MM.1S (cell line): Measurements from ENCODE around the gene CUBN.

ENCODE experiments used
- DNase-seq: peaks from one replicate; pipeline ENCODE4 v3.0.0-alpha.2; 2015
- H2AFZ ChIP-seq: fragments of 300-600 bp; sonication (generic); 2 replicates; pipeline ENCODE4 v1.6.0; 2016; ENCODE audit warnings: antibody characterized with exemption, low read length
- H3F3A ChIP-seq: fragments of 300-600 bp; sonication (generic); 2 replicates; pipeline ENCODE4 v1.6.1; 2016; ENCODE audit warnings: mild to moderate bottlenecking, antibody characterized with exemption, low read length, moderate library complexity, mixed read lengths; ENCODE audit not compliant: insufficient read depth
- H3K27ac ChIP-seq: fragments of 300-600 bp; sonication (generic); 2 replicates; pipeline ENCODE4 v1.5.1; 2016; ENCODE audit warnings: mild to moderate bottlenecking, low read length
- H3K27me3 ChIP-seq: fragments of 300-600 bp; sonication (generic); replicated peaks from 2 replicates; pipeline ENCODE4 v1.6.0; 2016; ENCODE audit warnings: low read length; ENCODE audit not compliant: insufficient read depth
- H3K36me3 ChIP-seq: fragments of 300-600 bp; sonication (generic); replicated peaks from 2 replicates; pipeline ENCODE4 v1.6.1; 2016; ENCODE audit warnings: mild to moderate bottlenecking, low read length, mixed read lengths; ENCODE audit not compliant: insufficient read depth
- H3K4me1 ChIP-seq: fragments of 300-600 bp; sonication (generic); 2 replicates; pipeline ENCODE4 v1.6.1; 2016; ENCODE audit warnings: low read length, mixed read lengths
- H3K4me2 ChIP-seq: fragments of 300-600 bp; sonication (generic); 2 replicates; pipeline ENCODE4 v1.6.0; 2016; ENCODE audit warnings: low read depth, low read length
- H3K4me3 ChIP-seq: fragments of 300-600 bp; sonication (generic); 2 replicates; pipeline ENCODE4 v1.5.1; 2016; ENCODE audit warnings: low read length, mixed read lengths
- H3K79me2 ChIP-seq: fragments of 300-600 bp; sonication (generic); 2 replicates; pipeline ENCODE4 v1.6.1; 2016; ENCODE audit warnings: mixed run types, low read length, mixed read lengths
- H3K9ac ChIP-seq: fragments of 300-600 bp; sonication (generic); 2 replicates; pipeline ENCODE4 v1.6.1; 2016; ENCODE audit warnings: low read length, mixed read lengths
- H3K9me2 ChIP-seq: fragments of 300-600 bp; sonication (generic); replicated peaks from 2 replicates; pipeline ENCODE4 v1.6.1; 2016; ENCODE audit warnings: mild to moderate bottlenecking, low read length, mixed read lengths; ENCODE audit not compliant: insufficient read depth
- H3K9me3 ChIP-seq: fragments of 300-600 bp; sonication (generic); replicated peaks from 2 replicates; pipeline ENCODE4 v1.6.1; 2016; ENCODE audit warnings: mild to moderate bottlenecking, low read length, mixed read lengths; ENCODE audit not compliant: insufficient read depth
- H4K20me1 ChIP-seq: fragments of 300-600 bp; sonication (generic); 2 replicates; pipeline ENCODE4 v1.6.1; 2016; ENCODE audit warnings: mild to moderate bottlenecking, low read length, moderate library complexity, mixed read lengths; ENCODE audit not compliant: insufficient read depth
- EZH2 ChIP-seq: fragments of 300-600 bp; sonication (generic); optimal IDR thresholded peaks from 2 replicates; pipeline ENCODE3; 2017; ENCODE audit warnings: low read depth, mild to moderate bottlenecking, antibody characterized with exemption, low read length, mixed read lengths
- EZH2phosphoT487 ChIP-seq: fragments of 300-600 bp; sonication (generic); IDR thresholded peaks from 2 replicates; pipeline ENCODE4 v1.6.1; 2018; ENCODE audit warnings: antibody characterized with exemption, low read length
- TF ChIP-seq, protein P1 (sequence below): fragments of 300-600 bp; sonication (generic); IDR thresholded peaks from 2 replicates; pipeline ENCODE4 v1.5.1; 2016; ENCODE audit warnings: antibody characterized with exemption, low read length, mixed read lengths

The CUBN gene

DNA sequence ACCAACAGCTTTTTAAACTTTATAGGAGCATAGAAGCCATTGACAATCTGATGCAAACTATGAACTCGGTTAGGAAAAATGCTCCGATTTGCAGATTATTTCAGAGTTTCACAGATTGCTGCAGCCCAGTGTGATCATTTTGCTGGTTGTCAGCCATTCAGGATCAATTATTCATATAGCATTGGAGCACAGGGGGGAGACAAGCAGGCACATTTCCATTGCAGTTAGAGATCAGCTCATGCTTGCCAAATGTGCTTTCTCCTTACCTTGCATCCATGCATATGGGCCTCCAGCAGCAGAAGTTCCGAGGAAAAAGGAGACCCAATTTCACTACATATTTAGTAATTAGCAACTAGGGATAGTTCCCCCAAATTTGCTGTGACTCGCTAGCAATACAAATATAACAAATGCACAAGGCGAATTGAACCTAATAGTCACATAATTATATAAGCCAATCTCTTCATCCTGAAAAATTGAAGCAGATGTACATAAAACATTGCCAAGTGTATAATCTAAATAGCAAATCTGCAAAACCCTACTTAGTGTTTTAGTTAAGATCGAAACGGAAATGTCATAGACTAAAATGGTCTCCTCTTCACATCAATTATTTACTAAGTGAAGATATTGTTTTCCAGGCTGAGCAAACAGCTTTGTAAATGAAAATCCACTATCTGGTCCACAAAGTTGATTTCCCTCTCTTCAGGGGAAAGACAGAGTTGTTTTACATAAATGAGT, 262.9 kb downstream of the CUBN start:
- Histone ChIP-seq H3K9ac (no peak overlapping the region), H3F3A (no peaks in the 10 kb centered on the region), H3K4me1 (no peaks in the 10 kb centered on the region), H3K4me2 (no peak overlapping the region), H3K36me3 (no peaks in the 10 kb centered on the region), H3K9me3 (no peaks in the 10 kb centered on the region), H3K9me2 (no peaks in the 10 kb centered on the region), H4K20me1 (no peaks in the 10 kb centered on the region), H3K27me3 (no peaks in the 10 kb centered on the region), H3K4me3 (no peak overlapping the region), H3K27ac (no peak overlapping the region), H3K79me2 (no peaks in the 10 kb centered on the region), H2AFZ (no peak overlapping the region)
- no peak for TF ChIP-seq EZH2
- TF ChIP-seq, protein P1, sequence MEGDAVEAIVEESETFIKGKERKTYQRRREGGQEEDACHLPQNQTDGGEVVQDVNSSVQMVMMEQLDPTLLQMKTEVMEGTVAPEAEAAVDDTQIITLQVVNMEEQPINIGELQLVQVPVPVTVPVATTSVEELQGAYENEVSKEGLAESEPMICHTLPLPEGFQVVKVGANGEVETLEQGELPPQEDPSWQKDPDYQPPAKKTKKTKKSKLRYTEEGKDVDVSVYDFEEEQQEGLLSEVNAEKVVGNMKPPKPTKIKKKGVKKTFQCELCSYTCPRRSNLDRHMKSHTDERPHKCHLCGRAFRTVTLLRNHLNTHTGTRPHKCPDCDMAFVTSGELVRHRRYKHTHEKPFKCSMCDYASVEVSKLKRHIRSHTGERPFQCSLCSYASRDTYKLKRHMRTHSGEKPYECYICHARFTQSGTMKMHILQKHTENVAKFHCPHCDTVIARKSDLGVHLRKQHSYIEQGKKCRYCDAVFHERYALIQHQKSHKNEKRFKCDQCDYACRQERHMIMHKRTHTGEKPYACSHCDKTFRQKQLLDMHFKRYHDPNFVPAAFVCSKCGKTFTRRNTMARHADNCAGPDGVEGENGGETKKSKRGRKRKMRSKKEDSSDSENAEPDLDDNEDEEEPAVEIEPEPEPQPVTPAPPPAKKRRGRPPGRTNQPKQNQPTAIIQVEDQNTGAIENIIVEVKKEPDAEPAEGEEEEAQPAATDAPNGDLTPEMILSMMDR: no peak
- no peak for TF ChIP-seq EZH2phosphoT487
- no peak for DNase-seq

DNA sequence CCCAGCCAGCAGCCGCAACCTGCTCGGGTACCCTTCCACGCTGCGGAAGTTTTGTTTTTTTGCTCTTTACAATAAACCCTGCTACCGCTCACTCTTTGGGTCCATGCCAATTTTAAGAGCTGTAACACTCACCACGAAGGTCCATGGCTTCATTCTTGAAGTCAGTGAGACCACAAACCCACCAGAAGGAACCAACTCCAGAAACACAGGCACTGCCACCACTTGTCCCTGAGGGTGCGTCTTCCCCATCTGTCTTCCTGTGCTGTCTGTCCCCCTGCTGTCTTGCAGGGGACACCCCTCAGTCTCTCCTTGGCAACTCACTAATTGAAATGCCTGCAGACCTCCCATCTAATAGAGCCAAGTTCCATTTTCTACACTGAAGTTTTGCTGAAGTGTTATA, 263.8 kb downstream of the CUBN start:
- no peaks in the 10 kb centered on the region for H3K36me3 ChIP-seq
- H4K20me1 ChIP-seq: no peaks in the 10 kb centered on the region
- no peaks in the 10 kb centered on the region for H3K27me3 ChIP-seq
- H3K4me3 ChIP-seq: no peak overlapping the region
- H2AFZ ChIP-seq: no peak overlapping the region
- DNase-seq: no peak
- H3K79me2 ChIP-seq: no peaks in the 10 kb centered on the region
- H3K27ac ChIP-seq: no peak overlapping the region
- no peaks in the 10 kb centered on the region for H3F3A ChIP-seq
- no peaks in the 10 kb centered on the region for H3K9me3 ChIP-seq
- no peaks in the 10 kb centered on the region for H3K4me1 ChIP-seq
- no peak overlapping the region for H3K4me2 ChIP-seq
- TF ChIP-seq EZH2phosphoT487 (no peak), EZH2 (no peak)
- TF ChIP-seq, protein P1: no peak
- no peaks in the 10 kb centered on the region for H3K9me2 ChIP-seq
- H3K9ac ChIP-seq: no peak overlapping the region

DNA sequence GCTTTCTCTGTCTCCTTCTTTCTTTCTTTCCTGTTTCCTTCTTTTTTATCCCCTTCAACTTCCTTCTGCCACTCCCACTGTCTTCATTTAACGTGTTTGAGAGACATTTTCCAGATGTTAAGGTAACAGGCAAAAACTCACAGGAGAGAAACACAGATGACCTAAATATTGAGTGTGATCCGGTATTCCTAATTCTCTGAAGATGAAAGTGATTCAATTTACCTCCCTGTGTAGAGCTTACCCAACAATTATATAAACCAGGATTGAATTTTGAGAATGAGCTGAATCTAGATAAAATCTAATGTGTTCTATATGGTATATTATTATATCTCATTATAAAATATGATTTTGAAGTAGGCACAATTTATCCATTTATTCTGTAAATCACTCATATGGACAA, 265.8 kb downstream of the CUBN start:
- Histone ChIP-seq H3K4me2 (no peak overlapping the region), H3K27me3 (no peaks in the 10 kb centered on the region), H3K9me2 (no peaks in the 10 kb centered on the region), H3K36me3 (no peaks in the 10 kb centered on the region), H2AFZ (no peak overlapping the region), H3K4me1 (no peaks in the 10 kb centered on the region), H4K20me1 (no peaks in the 10 kb centered on the region), H3F3A (no peaks in the 10 kb centered on the region), H3K9me3 (no peaks in the 10 kb centered on the region), H3K9ac (no peak overlapping the region), H3K27ac (no peak overlapping the region), H3K79me2 (no peaks in the 10 kb centered on the region), H3K4me3 (no peak overlapping the region)
- DNase-seq: no peak
- TF ChIP-seq, protein P1: no peak
- TF ChIP-seq EZH2 (no peak), EZH2phosphoT487 (no peak)
